Left renal pelvis (tissue), 4 donors: ENCODE results near the gene C19orf85. TPM values are rescaled to one million over a fixed set of nuclear protein-coding genes. Genes with fewer than 3 reads are reported as not detected.

Experiments
- DNase-seq, 4 donors: peaks; one replicate each; pipeline ENCODE4 v3.0.0-alpha.2; 2013; ENCODE audit warnings: low read depth in 4 of 4, low spot score in 3 of 4
- polyA plus RNA-seq, 4 donors: library from polyadenylated mRNA; unstranded; fragments of 120-200 nt; gene quantifications; one replicate each; pipeline ENCODE4 v1.2.1, GENCODE V29; 2013; ENCODE audit not compliant: insufficient read length in 4 of 4

Gene C19orf85
- polyA plus RNA-seq, 4 donors, result not detected

DNA sequence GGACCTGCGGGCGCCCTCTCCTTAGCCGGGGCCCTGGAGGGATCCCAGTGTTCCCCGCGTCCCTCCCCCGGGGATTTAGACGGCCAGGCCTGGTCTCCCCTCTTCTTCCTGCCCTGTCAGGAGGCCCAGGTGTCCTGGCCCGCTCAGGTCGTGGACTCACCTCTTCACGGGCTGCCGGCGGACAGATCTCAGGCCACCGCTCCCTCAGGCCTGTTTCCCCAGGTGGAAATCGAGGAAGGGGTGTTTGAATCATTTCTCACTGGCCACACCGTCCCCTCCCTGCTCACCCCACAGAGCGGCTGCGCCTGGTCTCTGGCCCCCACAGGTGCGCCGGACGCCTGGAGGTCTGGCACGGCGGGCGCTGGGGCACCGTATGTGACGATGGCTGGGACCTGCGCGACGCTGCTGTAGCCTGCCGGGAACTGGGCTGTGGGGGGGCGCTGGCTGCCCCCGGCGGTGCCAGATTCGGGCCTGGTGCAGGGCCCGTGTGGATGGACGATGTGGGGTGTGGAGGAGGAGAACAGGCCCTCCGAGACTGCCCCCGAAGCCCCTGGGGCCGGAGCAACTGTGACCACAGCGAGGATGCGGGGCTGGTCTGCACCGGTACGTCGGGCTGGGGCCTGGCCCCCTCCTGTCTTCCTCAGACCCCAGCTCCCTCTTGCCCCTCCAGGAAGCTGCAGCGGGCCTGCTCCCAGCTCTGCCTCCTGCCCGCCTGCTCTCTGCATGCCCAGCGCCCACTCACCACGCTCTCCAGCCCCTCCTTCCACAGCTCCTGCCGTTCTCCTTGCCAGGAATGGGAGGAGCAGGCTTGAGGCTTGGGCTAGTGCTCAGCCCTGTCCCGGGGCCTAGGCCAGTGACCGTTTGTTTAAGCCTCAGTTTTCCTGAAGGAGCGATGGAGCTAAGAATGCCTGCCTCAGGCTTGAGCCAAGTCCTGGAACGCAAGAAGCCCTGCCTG is 26.2 kb upstream of the C19orf85 start:
- no peak for DNase-seq

GRCh38 chr19:55489711-55490477 is 25.3 kb upstream of the C19orf85 start:
- DNase-seq, result no peak

DNA sequence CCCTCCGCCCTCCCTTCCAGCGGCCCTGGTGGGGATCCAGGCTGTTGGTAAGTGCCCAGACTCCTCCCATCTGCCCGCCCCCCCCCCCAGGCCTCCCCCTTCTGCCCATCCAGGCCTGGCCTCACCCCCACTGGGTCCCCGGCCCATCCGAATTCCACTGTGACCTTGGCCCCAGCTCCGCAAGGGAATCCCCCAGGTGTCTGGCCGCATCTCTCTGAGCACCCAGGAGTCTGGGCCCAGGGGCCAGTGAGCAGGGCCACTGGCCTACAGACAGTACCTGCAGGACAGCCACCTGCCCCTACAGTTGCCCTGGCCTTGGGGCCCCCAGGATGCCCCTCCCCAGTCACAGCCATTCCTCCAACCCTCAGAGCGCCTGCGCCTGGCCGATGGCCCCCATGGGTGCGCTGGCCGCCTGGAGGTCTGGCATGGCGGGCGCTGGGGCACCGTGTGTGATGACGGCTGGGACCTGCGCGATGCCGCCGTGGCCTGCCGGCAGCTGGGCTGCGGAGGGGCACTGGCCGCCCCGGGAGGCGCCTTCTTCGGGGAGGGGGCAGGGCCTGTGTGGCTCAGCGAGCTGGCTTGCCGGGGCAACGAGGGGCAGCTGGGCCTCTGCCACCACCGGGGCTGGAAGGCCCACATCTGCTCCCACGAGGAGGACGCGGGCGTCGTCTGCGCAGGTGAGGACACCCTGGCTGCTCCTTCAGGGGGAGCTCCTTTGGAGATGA is 24.6 kb upstream of the C19orf85 start:
- DNase-seq, result no peak

GRCh38 chr19:55487924-55488687 is 23.6 kb upstream of the C19orf85 start, which contains the start of gene SSC5D:
TSS of gene SSC5D (plus strand) at chr19:55488436. CDS start at chr19:55488590, 154 bp downstream.
- no peak for DNase-seq

- no peak for DNase-seq
Measured at GRCh38 chr19:55486971-55487923, 22.7 kb upstream of the C19orf85 start.

GRCh38 chr19:55486043-55486970 is 21.8 kb upstream of the C19orf85 start:
- no peak for DNase-seq

- no peak for DNase-seq
Measured at GRCh38 chr19:55485439-55486011, 21.0 kb upstream of the C19orf85 start.

DNA sequence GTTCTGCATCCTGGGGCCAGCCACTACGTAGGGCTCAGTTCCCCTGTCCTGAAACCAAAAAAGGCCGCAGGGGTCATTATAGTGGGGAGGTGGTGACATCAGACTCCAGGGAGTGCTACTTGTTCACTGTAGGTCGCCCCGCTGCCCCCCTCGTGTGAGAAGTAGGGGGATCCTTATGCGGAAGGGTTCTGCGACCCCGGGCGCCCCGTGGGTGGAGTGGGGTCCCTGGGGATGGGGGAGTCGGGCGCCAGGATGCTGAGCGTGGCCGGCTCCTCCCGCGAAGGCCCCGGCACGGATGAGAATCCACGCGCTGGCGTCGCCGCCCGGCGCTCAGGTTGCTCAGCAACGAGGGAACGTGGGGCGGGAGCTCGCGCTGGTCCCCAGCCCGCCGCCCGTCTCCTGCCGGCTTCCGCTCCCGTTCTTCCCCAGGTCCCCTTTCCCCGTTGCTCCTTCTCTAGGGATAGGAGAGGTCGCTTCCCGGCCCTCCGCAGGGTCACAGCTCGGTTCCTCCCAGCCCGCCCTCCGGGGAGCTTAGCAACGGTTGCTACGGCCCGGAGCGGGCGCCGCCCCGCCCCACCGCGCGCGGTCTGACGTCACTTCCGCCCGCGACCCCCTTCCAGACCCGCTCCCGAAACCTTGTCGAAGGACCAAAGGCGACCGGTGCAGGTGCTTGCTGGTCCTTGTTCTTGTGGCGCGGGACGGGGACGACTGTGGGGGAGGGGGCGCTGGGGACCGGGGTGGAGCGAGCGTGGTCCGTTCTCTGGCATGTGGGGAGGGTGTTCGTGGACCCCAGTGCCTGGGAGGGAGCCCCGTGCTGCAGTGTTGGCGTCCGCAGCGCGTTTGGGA is 20.3 kb upstream of the C19orf85 start, which contains the start of gene NAT14:
Gene NAT14 (plus strand): TSS at position 596 of the 846 bp plus-strand sequence. CDS start 521 bp downstream, outside the sequence.
- DNase-seq, result no peak

GRCh38 chr19:55483706-55484592 is 19.4 kb upstream of the C19orf85 start:
- no peak for DNase-seq

DNA sequence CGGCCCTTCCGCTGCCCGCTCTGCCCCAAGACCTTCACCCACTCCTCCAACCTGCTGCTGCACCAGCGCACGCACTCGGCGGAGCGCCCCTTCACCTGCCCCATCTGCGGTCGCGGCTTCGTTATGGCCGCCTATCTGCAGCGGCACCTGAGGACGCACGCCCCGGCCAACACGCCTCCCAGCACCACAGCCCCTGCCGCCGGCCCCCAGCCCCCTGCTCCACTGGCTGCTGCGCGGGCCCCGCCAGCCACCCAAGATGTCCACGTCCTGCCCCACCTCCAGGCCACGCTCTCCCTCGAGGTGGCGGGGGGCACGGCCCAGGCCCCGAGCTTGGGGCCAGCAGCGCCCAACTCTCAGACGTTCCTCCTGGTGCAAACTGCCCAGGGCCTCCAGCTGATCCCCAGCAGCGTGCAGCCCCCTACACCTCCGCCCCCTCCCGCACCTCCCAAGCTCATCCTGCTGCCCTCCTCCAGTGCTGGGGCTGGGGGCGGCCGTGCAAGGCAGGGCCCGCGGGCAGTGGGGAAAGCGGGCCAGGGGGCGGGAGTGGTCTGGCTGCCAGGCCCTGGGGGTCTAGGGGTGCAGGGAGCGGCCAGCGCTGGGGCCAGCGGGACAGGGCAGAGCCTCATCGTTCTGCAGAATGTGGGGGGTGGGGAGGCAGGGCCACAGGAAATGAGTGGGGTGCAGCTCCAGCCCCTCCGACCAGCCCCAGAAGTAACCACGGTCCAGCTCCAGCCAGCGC is 18.6 kb upstream of the C19orf85 start:
- DNase-seq, result no peak

DNA sequence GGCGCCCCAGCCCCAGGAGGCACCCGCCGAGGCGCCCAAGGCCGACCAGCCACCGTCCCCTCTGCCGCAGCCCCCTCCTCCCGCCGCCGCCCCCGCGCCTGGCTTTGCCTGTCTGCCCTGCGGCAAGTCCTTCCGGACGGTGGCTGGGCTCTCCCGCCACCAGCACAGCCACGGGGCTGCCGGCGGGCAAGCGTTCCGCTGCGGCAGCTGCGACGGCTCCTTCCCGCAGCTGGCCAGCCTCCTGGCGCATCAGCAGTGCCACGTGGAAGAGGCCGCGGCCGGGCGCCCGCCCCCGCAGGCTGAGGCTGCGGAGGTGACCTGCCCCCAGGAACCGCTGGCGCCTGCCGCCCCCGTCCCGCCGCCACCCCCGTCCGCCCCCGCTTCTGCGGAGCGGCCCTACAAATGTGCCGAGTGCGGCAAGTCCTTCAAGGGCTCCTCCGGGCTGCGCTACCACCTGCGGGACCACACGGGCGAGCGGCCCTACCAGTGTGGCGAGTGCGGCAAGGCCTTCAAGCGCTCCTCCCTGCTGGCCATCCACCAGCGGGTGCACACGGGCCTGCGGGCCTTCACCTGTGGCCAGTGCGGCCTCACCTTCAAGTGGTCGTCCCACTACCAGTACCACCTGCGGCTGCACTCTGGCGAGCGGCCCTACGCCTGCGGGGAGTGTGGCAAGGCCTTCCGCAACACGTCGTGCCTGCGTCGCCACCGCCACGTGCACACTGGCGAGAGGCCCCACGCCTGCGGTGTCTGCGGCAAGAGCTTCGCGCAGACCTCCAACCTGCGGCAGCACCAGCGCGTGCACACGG is 17.8 kb upstream of the C19orf85 start:
- DNase-seq, result no peak

DNA sequence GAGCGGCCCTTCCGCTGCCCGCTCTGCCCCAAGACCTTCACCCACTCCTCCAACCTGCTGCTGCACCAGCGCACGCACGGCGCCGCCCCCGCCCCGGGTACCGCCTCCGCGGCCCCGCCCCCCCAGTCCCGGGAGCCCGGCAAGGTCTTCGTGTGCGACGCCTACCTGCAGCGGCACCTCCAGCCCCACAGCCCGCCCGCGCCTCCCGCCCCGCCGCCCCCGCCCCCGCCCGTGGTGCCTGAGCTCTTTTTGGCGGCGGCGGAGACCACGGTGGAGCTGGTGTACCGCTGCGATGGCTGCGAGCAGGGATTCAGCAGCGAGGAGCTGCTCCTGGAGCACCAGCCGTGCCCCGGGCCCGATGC is 17.2 kb upstream of the C19orf85 start:
- no peak for DNase-seq

DNA sequence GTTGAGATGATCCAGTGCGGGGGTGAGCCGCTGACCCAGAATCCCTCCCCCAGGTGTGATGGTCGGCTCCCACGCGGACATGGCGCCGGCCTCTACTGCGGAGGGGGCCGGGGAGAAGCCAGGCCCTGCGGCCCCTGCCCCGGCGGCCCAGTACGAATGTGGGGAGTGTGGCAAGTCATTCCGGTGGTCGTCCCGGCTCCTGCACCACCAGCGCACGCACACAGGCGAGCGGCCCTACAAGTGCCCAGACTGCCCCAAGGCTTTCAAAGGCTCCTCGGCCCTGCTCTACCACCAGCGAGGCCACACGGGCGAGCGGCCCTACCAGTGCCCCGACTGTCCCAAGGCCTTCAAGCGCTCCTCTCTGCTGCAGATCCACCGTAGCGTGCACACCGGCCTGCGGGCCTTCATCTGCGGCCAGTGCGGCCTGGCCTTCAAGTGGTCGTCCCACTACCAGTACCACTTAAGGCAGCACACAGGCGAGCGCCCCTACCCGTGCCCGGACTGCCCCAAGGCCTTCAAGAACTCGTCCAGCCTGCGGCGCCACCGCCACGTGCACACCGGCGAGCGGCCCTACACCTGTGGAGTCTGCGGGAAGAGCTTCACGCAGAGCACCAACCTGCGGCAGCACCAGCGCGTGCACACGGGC is 16.7 kb upstream of the C19orf85 start:
- DNase-seq, result no peak
